SK-N-MC (cell line): ENCODE data around the gene TMEM41A.

Experiments
- EZH2 ChIP-seq: fragments of 200-600 bp; sonication (generic); IDR thresholded peaks from one replicate; pipeline ENCODE4 v1.6.1; 2017; ENCODE audit warnings: antibody characterized with exemption
- FOXP2 ChIP-seq: optimal IDR thresholded peaks from 2 replicates; pipeline ENCODE3; 2011; ENCODE audit warnings: mild to moderate bottlenecking, moderate library complexity; ENCODE audit not compliant: insufficient read depth; ENCODE audit errors: extremely low read length, control extremely low read depth
- POLR2AphosphoS5 ChIP-seq: IDR thresholded peaks from 2 replicates; pipeline ENCODE4 v1.6.1; 2012; ENCODE audit warnings: mild to moderate bottlenecking, low read depth, low read length, borderline replicate concordance

DNA sequence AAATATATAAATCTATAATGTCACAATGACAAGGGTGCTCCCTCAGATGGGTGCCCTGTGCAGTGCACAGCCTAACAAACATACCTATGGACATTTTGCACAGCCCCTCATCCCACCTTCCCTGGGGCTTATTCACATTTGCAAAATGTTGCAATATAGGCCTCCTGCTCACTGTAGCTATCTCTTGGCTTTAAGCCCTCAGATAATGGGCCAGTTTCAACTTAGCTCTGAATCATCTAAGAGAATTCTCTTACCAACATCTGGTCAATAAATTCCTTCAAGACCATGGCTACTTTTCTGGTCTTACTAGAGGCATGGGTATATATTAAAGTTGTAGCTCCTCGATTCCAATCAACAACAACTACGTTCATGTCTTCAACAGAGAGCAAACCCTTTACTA is 35.7 kb upstream of the TMEM41A start:
- TF ChIP-seq POLR2AphosphoS5 (no peak), EZH2 (no peak), FOXP2 (no peak)
